ENCODE data around the gene TMEM212. TPM values are rescaled to one million over a fixed set of nuclear protein-coding genes. Genes with fewer than 3 reads are reported as not detected.

Gene TMEM212
- total RNA-seq, 2 donors from 2014 or later = not detected

- no peak for TF ChIP-seq CTCF (conservative IDR thresholded peaks at IDR 0.05)
- Histone ChIP-seq H3K9ac (ENCODE audit: extremely low read depth, low read length, poor library complexity, severe bottlenecking) (no peak overlapping the region), H3K27ac (ENCODE audit: low read depth, low read length) (no peak overlapping the region), H3K36me3 (ENCODE audit: control insufficient read depth, insufficient read depth, low read length) (no peaks in the 10 kb centered on the region), H3K27me3 (ENCODE audit: control insufficient read depth, insufficient read depth, low read length, poor library complexity, severe bottlenecking) (no peaks in the 10 kb centered on the region), H3K9me3 (ENCODE audit: control insufficient read depth, low read length) (no peaks in the 10 kb centered on the region), H3K4me1 (ENCODE audit: control insufficient read depth, insufficient read depth, low read length) (no peaks in the 10 kb centered on the region), H3K4me3 (ENCODE audit: low read length) (no peak overlapping the region)
- Mint-ChIP-seq H3K36me3 (ENCODE audit: low read depth) (no peaks in the 10 kb centered on the region), H3K27ac (no peak overlapping the region), H3K27me3 (ENCODE audit: insufficient read depth) (no peaks in the 10 kb centered on the region), H3K4me3 (no peak overlapping the region), H3K4me1 (peaks cover 15% of the 10 kb centered on the region), H3K9me3 (no peaks in the 10 kb centered on the region)
- no peak for DNase-seq
- 44 to 49% methylated on average over 1 of the region's 2 CpGs for WGBS, 2 experiments (ENCODE audit: insufficient coverage in 1 of 2, insufficient read length in 1 of 2)
Observed at GRCh38 chr3:171821778-171822358, 21.3 kb upstream of the TMEM212 start.

GRCh38 chr3:171822431-171823106, 20.6 kb upstream of the TMEM212 start:
- Histone ChIP-seq H3K9me3 (ENCODE audit: control insufficient read depth, low read length) (no peaks in the 10 kb centered on the region), H3K27me3 (ENCODE audit: control insufficient read depth, insufficient read depth, low read length, poor library complexity, severe bottlenecking) (no peaks in the 10 kb centered on the region), H3K36me3 (ENCODE audit: control insufficient read depth, insufficient read depth, low read length) (no peaks in the 10 kb centered on the region), H3K9ac (ENCODE audit: extremely low read depth, low read length, poor library complexity, severe bottlenecking) (no peak overlapping the region), H3K27ac (ENCODE audit: low read depth, low read length) (no peak overlapping the region), H3K4me1 (ENCODE audit: control insufficient read depth, insufficient read depth, low read length) (no peaks in the 10 kb centered on the region), H3K4me3 (ENCODE audit: low read length) (no peak overlapping the region)
- H3K4me3 Mint-ChIP-seq = no peak overlapping the region
- no peaks in the 10 kb centered on the region for H3K36me3 Mint-ChIP-seq (ENCODE audit: low read depth)
- 92 to 94% methylated on average over 4 of the region's 4 CpGs for WGBS, 2 experiments (ENCODE audit: insufficient coverage in 1 of 2, insufficient read length in 1 of 2)
- no peak for DNase-seq
- no peaks in the 10 kb centered on the region for H3K27me3 Mint-ChIP-seq (ENCODE audit: insufficient read depth)
- H3K4me1 Mint-ChIP-seq = peaks cover 15% of the 10 kb centered on the region
- no peak for TF ChIP-seq CTCF (conservative IDR thresholded peaks at IDR 0.05)
- H3K27ac Mint-ChIP-seq = no peak overlapping the region
- H3K9me3 Mint-ChIP-seq = no peaks in the 10 kb centered on the region

GRCh38 chr3:171824116-171824515, 19.0 kb upstream of the TMEM212 start:
- DNase-seq = no peak
- no peaks in the 10 kb centered on the region for H3K36me3 ChIP-seq (ENCODE audit: control insufficient read depth, insufficient read depth, low read length)
- H3K9me3 ChIP-seq (ENCODE audit: control insufficient read depth, low read length) = no peaks in the 10 kb centered on the region
- H3K27ac Mint-ChIP-seq = no peak overlapping the region
- peaks cover 17% of the 10 kb centered on the region for H3K4me1 Mint-ChIP-seq
- 95 to 99% methylated on average over 6 of the region's 6 CpGs for WGBS, 2 experiments (ENCODE audit: insufficient coverage in 1 of 2, insufficient read length in 1 of 2)
- no peaks in the 10 kb centered on the region for H3K9me3 Mint-ChIP-seq
- H3K4me1 ChIP-seq (ENCODE audit: control insufficient read depth, insufficient read depth, low read length) = no peaks in the 10 kb centered on the region
- no peak overlapping the region for H3K4me3 ChIP-seq (ENCODE audit: low read length)
- H3K9ac ChIP-seq (ENCODE audit: extremely low read depth, low read length, poor library complexity, severe bottlenecking) = no peak overlapping the region
- no peak overlapping the region for H3K4me3 Mint-ChIP-seq
- H3K27me3 Mint-ChIP-seq (ENCODE audit: insufficient read depth) = no peaks in the 10 kb centered on the region
- no peak overlapping the region for H3K27ac ChIP-seq (ENCODE audit: low read depth, low read length)
- no peaks in the 10 kb centered on the region for H3K27me3 ChIP-seq (ENCODE audit: control insufficient read depth, insufficient read depth, low read length, poor library complexity, severe bottlenecking)
- no peaks in the 10 kb centered on the region for H3K36me3 Mint-ChIP-seq (ENCODE audit: low read depth)
- no peak for TF ChIP-seq CTCF (conservative IDR thresholded peaks at IDR 0.05)

Data from endodermal cell (in vitro differentiated cells).